ENCODE data around the gene MMS22L.

The MMS22L gene

GRCh38 chr6:97282726-97283617, at the start of gene MMS22L:
Gene MMS22L, minus strand, starts transcription at chr6:97283216. Its CDS starts 739 bp downstream, at chr6:97282477.
- DNase-seq, result peak; percentile 75

GRCh38 chr6:97322811-97323210, 39.8 kb upstream of the MMS22L start:
- DNase-seq, result no peak

GRCh38 chr6:97322226-97322625, 39.2 kb upstream of the MMS22L start:
- no peak for DNase-seq

GRCh38 chr6:97316978-97317377, 34.0 kb upstream of the MMS22L start:
- no peak for DNase-seq

GRCh38 chr6:97312241-97312640, 29.2 kb upstream of the MMS22L start:
- no peak for DNase-seq

- DNase-seq, result no peak
Observed at GRCh38 chr6:97306544-97307320, 23.7 kb upstream of the MMS22L start.

- DNase-seq, result no peak
Observed at GRCh38 chr6:97305414-97306066, 22.5 kb upstream of the MMS22L start.

GRCh38 chr6:97304701-97305100, 21.7 kb upstream of the MMS22L start:
- DNase-seq, result no peak

- no peak for DNase-seq
Observed at GRCh38 chr6:97294451-97294850, 11.4 kb upstream of the MMS22L start.

GRCh38 chr6:97293198-97293696, 10.2 kb upstream of the MMS22L start:
- no peak for DNase-seq

GRCh38 chr6:97292671-97293070, 9.7 kb upstream of the MMS22L start:
- DNase-seq, result no peak

- DNase-seq, result no peak
Observed at GRCh38 chr6:97291896-97292295, 8.9 kb upstream of the MMS22L start.

GRCh38 chr6:97289332-97289731, 6.3 kb upstream of the MMS22L start:
- no peak for DNase-seq

- no peak for DNase-seq
Observed at GRCh38 chr6:97288188-97288587, 5.2 kb upstream of the MMS22L start.

- no peak for DNase-seq
Observed at GRCh38 chr6:97282238-97282725, 734 bp downstream of the MMS22L start.

- no peak for DNase-seq
Observed at GRCh38 chr6:97280766-97281165, 2.2 kb downstream of the MMS22L start.

GRCh38 chr6:97275804-97276203, 7.2 kb downstream of the MMS22L start:
- no peak for DNase-seq

GRCh38 chr6:97269821-97270220, 13.2 kb downstream of the MMS22L start:
- DNase-seq, result no peak

GRCh38 chr6:97262676-97263075, 20.3 kb downstream of the MMS22L start:
- DNase-seq, result no peak

GRCh38 chr6:97246842-97247241, 36.2 kb downstream of the MMS22L start:
- no peak for DNase-seq

GRCh38 chr6:97240222-97240621, 42.8 kb downstream of the MMS22L start:
- no peak for DNase-seq

GRCh38 chr6:97231911-97232310, 51.1 kb downstream of the MMS22L start:
- DNase-seq, result no peak

- DNase-seq, result no peak
Observed at GRCh38 chr6:97222903-97223302, 60.1 kb downstream of the MMS22L start.

All from NCI-H510A treated with DMSO at 0.1 percent for 48 hours (cell line).